NCI-H2107 (cell line): ENCODE data around the gene SUMO1.

ENCODE experiments used
- DNase-seq: peaks from one replicate; lab custom pipeline; 2025; lab: John Stamatoyannopoulos, UW

Gene SUMO1

GRCh38 chr2:202196727-202197126, 41.7 kb downstream of the SUMO1 start:
- no peak for DNase-seq

GRCh38 chr2:202194418-202194817, 44.0 kb downstream of the SUMO1 start:
- no peak for DNase-seq

GRCh38 chr2:202193881-202194353, 44.5 kb downstream of the SUMO1 start:
- DNase-seq: no peak

GRCh38 chr2:202193305-202193704, 45.1 kb downstream of the SUMO1 start:
- DNase-seq: no peak

GRCh38 chr2:202187570-202187969, 50.8 kb downstream of the SUMO1 start:
- DNase-seq: no peak

- DNase-seq: no peak
These were observed 51.7 kb downstream of the SUMO1 start for GRCh38 chr2:202186641-202187202.

- peak; percentile 19 for DNase-seq
These were observed 53.2 kb downstream of the SUMO1 start for GRCh38 chr2:202185156-202185555.

GRCh38 chr2:202184557-202184956, 53.8 kb downstream of the SUMO1 start:
- DNase-seq: no peak

GRCh38 chr2:202178346-202178958, 59.9 kb downstream of the SUMO1 start:
- peak; percentile 52 for DNase-seq

- DNase-seq: no peak
These were observed 65.8 kb downstream of the SUMO1 start for GRCh38 chr2:202172439-202173211.

GRCh38 chr2:202171241-202171825, 67.1 kb downstream of the SUMO1 start:
- no peak for DNase-seq

GRCh38 chr2:202169832-202170424, 68.5 kb downstream of the SUMO1 start:
- DNase-seq: no peak

- no peak for DNase-seq
These were observed 69.3 kb downstream of the SUMO1 start for GRCh38 chr2:202169131-202169530.

- no peak for DNase-seq
These were observed 72.5 kb downstream of the SUMO1 start for GRCh38 chr2:202165945-202166344.

GRCh38 chr2:202165208-202165607, 73.2 kb downstream of the SUMO1 start:
- DNase-seq: no peak

- no peak for DNase-seq
These were observed 74.0 kb downstream of the SUMO1 start for GRCh38 chr2:202164411-202164810.

GRCh38 chr2:202161151-202161835, 77.1 kb downstream of the SUMO1 start:
- no peak for DNase-seq

- no peak for DNase-seq
These were observed 79.6 kb downstream of the SUMO1 start for GRCh38 chr2:202158796-202159195.

- DNase-seq: no peak
These were observed 81.0 kb downstream of the SUMO1 start for GRCh38 chr2:202157211-202157990.
